ENCODE results near the gene PRM1. TPM values are rescaled to one million over a fixed set of nuclear protein-coding genes. Genes with fewer than 3 reads are reported as not detected.

Gene PRM1
- total and polyA plus RNA-seq, 2 of the 8 experiments (the other 6 are each of a cell fraction or from before 2014, with no cell fraction given): 0.54 to 0.82 TPM

DNA sequence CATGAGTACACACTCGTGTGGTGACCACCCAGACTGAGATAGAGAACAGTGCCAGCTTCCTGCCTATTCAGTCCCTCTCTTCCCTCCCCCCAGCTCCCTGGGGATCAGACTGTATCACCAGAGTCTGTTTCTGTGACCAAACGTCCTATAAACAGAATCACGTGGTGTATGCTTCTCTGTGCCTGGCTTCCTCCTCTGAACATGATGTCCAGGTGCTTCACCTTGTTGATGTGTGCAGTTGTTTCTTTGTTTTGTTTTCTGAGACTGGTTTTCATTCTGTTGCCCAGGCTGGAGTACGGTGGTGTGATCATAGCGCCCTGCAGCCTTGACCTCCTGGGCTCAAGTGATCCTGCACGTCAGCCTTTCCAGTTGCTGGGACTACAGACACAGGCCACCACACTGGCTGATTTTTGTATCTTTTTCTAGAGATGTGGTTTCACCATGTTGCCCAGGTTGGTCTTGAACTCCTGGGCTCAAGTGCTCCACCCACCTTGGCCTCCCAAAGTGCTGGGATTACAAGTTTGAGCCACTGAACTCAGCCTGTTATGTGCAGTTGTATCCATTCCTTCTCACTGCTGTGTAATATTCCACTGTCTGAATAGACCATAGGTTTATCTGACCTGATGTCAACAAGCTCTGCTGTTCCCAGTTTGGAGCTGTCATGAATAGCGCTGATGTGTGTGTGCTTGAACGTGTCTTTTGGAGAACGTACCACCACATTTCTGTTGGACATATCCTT, 28.9 kb upstream of the PRM1 start (continued):
- TF ChIP-seq, protein P1, sequence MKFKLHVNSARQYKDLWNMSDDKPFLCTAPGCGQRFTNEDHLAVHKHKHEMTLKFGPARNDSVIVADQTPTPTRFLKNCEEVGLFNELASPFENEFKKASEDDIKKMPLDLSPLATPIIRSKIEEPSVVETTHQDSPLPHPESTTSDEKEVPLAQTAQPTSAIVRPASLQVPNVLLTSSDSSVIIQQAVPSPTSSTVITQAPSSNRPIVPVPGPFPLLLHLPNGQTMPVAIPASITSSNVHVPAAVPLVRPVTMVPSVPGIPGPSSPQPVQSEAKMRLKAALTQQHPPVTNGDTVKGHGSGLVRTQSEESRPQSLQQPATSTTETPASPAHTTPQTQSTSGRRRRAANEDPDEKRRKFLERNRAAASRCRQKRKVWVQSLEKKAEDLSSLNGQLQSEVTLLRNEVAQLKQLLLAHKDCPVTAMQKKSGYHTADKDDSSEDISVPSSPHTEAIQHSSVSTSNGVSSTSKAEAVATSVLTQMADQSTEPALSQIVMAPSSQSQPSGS (IDR thresholded peaks at IDR 0.05; ENCODE audit: low read length): no peak
- no peak for TF ChIP-seq CHD2 (IDR thresholded peaks at IDR 0.05; ENCODE audit: low read length)
- TF ChIP-seq SUZ12 (IDR thresholded peaks at IDR 0.05; ENCODE audit: low read length): no peak

All from H1 (cell line).